H1 (cell line): ENCODE results near the gene NADK2. TPM values are rescaled to one million over a fixed set of nuclear protein-coding genes. Genes with fewer than 3 reads are reported as not detected.

Experiments used
- CTCF ChIA-PET: fragments of 300-600 bp; sonication (Branson Sonifier 250); formaldehyde crosslinking; loops from one replicate; lab custom pipeline; 2021; ENCODE audit not compliant: partially characterized antibody; lab: Charles Lee
- POLR2A ChIA-PET: fragments of 300-600 bp; sonication (Branson Sonifier 250); formaldehyde crosslinking; loops from one replicate; lab custom pipeline; 2021; ENCODE audit warnings: inconsistent platforms; ENCODE audit not compliant: partially characterized antibody; lab: Charles Lee
- DNase-seq, 2 experiments: peaks; one replicate each; pipeline versions ENCODE4 v3.0.0 to v3.0.0-alpha.2; 2010 to 2022; ENCODE audit warnings: low spot score in 2 of 2, low read depth in 1 of 2, mixed read lengths in 1 of 2
- FAIRE-seq: peaks from 2 replicates; lab custom pipeline; 2011; peaks lifted over from hg19 to GRCh38; lab: Jason Lieb, UNC
- H2AFZ ChIP-seq: 2 replicates; pipeline ENCODE4 v1.8.1; 2012; ENCODE audit warnings: low read length, inconsistent platforms
- H2AK5ac ChIP-seq: 2 replicates; pipeline ENCODE4 v1.6.1; 2013; ENCODE audit warnings: low read depth, low read length
- H2BK120ac ChIP-seq: replicated peaks from 2 replicates; pipeline ENCODE3; 2013; ENCODE audit warnings: low read depth, low read length, inconsistent platforms
- H2BK12ac ChIP-seq: 2 replicates; pipeline ENCODE4 v1.6.1; 2013; ENCODE audit warnings: low read depth, low read length
- H2BK15ac ChIP-seq: 2 replicates; pipeline ENCODE4 v1.6.1; 2013; ENCODE audit warnings: low read length
- H2BK20ac ChIP-seq: 2 replicates; pipeline ENCODE4 v1.6.1; 2013; ENCODE audit warnings: low read length
- H2BK5ac ChIP-seq: 2 replicates; pipeline ENCODE4 v1.6.1; 2013; ENCODE audit warnings: low read depth, low read length
- H3K14ac ChIP-seq: 2 replicates; pipeline ENCODE4 v1.6.1; 2013; ENCODE audit warnings: inconsistent platforms; ENCODE audit not compliant: insufficient read length
- H3K18ac ChIP-seq: 2 replicates; pipeline ENCODE4 v1.6.1; 2013; ENCODE audit warnings: low read length; ENCODE audit errors: extremely low read depth
- H3K23ac ChIP-seq: 2 replicates; pipeline ENCODE4 v1.6.1; 2013; ENCODE audit warnings: inconsistent platforms; ENCODE audit not compliant: insufficient read length
- H3K23me2 ChIP-seq: 2 replicates; pipeline ENCODE4 v1.6.1; 2013; ENCODE audit warnings: low read depth, low read length
- H3K27ac ChIP-seq: 2 replicates; pipeline ENCODE4 v1.6.1; 2011; ENCODE audit warnings: low read depth, low read length, inconsistent platforms
- H3K27me3 ChIP-seq, 4 experiments: replicated peaks in 1 of 4; 1 replicate in 1 of 4; 2 replicates in 3 of 4; pipeline versions ENCODE4 v1.6.1 to v1.8.1; 2011 to 2013; ENCODE audit warnings: low read length in 3 of 4, mild to moderate bottlenecking in 3 of 4, inconsistent platforms in 2 of 4, mixed read lengths in 2 of 4, moderate library complexity in 1 of 4; ENCODE audit not compliant: control insufficient read depth in 3 of 4, insufficient read depth in 3 of 4; ENCODE audit errors: extremely low read depth in 1 of 4
- H3K36me3 ChIP-seq, 4 experiments: 2 replicates each; pipeline versions ENCODE4 v1.6.1 to v1.8.1; 2011 to 2013; ENCODE audit warnings: mild to moderate bottlenecking in 4 of 4, low read length in 3 of 4, moderate library complexity in 2 of 4, control low read depth in 1 of 4, inconsistent platforms in 1 of 4; ENCODE audit not compliant: insufficient read depth in 4 of 4, control insufficient read depth in 2 of 4
- H3K4ac ChIP-seq: replicated peaks from 2 replicates; pipeline ENCODE3; 2013; ENCODE audit warnings: low read length, low read depth, mixed read lengths, inconsistent platforms; ENCODE audit not compliant: insufficient read length
- H3K4me1 ChIP-seq, 4 experiments: replicated peaks in 1 of 4; 1 replicate in 1 of 4; 2 replicates in 3 of 4; pipeline versions ENCODE4 v1.6.1 to v1.8.1; 2011 to 2013; ENCODE audit warnings: low read length in 3 of 4, inconsistent platforms in 2 of 4, mixed read lengths in 1 of 4; ENCODE audit not compliant: insufficient read depth in 4 of 4, control insufficient read depth in 3 of 4
- H3K4me2 ChIP-seq, 2 experiments: 2 replicates each; pipeline versions ENCODE4 v1.6.1 to v1.8.1; 2011 to 2013; ENCODE audit warnings: low read depth in 2 of 2, low read length in 2 of 2, control low read depth in 1 of 2, inconsistent platforms in 1 of 2, mild to moderate bottlenecking in 1 of 2; ENCODE audit not compliant: insufficient read depth in 1 of 2
- H3K4me3 ChIP-seq, 4 experiments: fragments of 200-600, 300-600 bp in 1 of 4; sonication (generic), shearing (Covaris generic), sonication (Bioruptor Twin) in 1 of 4; 2 replicates each; pipeline versions ENCODE4 v1.5.1 to v1.8.1; 2011 to 2016; ENCODE audit warnings: low read length in 4 of 4, low read depth in 3 of 4, control low read depth in 2 of 4, inconsistent platforms in 2 of 4, mild to moderate bottlenecking in 2 of 4, mixed read lengths in 1 of 4, moderate library complexity in 1 of 4; ENCODE audit not compliant: insufficient read depth in 2 of 4; ENCODE audit errors: extremely low read depth in 1 of 4
- H3K56ac ChIP-seq: replicated peaks from 2 replicates; pipeline ENCODE3; 2013; ENCODE audit warnings: low read depth, mild to moderate bottlenecking, mixed read lengths, low read length, inconsistent platforms; ENCODE audit not compliant: insufficient read length
- H3K79me1 ChIP-seq: 2 replicates; pipeline ENCODE4 v1.6.1; 2013; ENCODE audit warnings: low read depth, low read length, control low read depth
- H3K79me2 ChIP-seq, 2 experiments: 2 replicates each; pipeline versions ENCODE4 v1.6.1 to v1.8.1; 2012 to 2013; ENCODE audit warnings: low read length in 2 of 2, mild to moderate bottlenecking in 2 of 2, inconsistent platforms in 1 of 2; ENCODE audit not compliant: insufficient read depth in 2 of 2, control insufficient read depth in 1 of 2
- H3K9ac ChIP-seq, 4 experiments: replicated peaks in 1 of 4; 1 replicate in 1 of 4; 2 replicates in 3 of 4; pipeline versions ENCODE4 v1.6.1 to v1.8.1; 2011 to 2013; ENCODE audit warnings: low read depth in 3 of 4, low read length in 3 of 4, control low read depth in 2 of 4, mild to moderate bottlenecking in 2 of 4, moderate library complexity in 2 of 4, inconsistent platforms in 1 of 4; ENCODE audit errors: extremely low read depth in 1 of 4
- H3K9me3 ChIP-seq, 2 experiments: 2 replicates each; pipeline versions ENCODE4 v1.6.1 to v1.8.1; 2012 to 2013; ENCODE audit warnings: mild to moderate bottlenecking in 2 of 2, moderate library complexity in 2 of 2, control low read depth in 1 of 2, inconsistent platforms in 1 of 2, low read depth in 1 of 2, low read length in 1 of 2, mixed read lengths in 1 of 2; ENCODE audit not compliant: insufficient read depth in 2 of 2
- H4K20me1 ChIP-seq, 2 experiments: replicated peaks in 1 of 2; 2 replicates each; pipeline versions ENCODE3 to v1.8.1; 2011 to 2013; ENCODE audit warnings: inconsistent platforms in 2 of 2, low read length in 2 of 2, mild to moderate bottlenecking in 1 of 2; ENCODE audit not compliant: insufficient read depth in 2 of 2, control insufficient read depth in 1 of 2
- H4K5ac ChIP-seq: 2 replicates; pipeline ENCODE4 v1.6.1; 2013; ENCODE audit warnings: low read length, low read depth, mixed read lengths, inconsistent platforms; ENCODE audit not compliant: insufficient read length
- H4K8ac ChIP-seq: 2 replicates; pipeline ENCODE4 v1.8.0; 2013; ENCODE audit warnings: mild to moderate bottlenecking, moderate library complexity, low read length, inconsistent platforms; ENCODE audit not compliant: insufficient read depth; ENCODE audit errors: extremely low read depth
- H4K91ac ChIP-seq: replicated peaks from 2 replicates; pipeline ENCODE3; 2013; ENCODE audit warnings: low read length, mixed read lengths, inconsistent platforms; ENCODE audit not compliant: insufficient read length
- RFX5 ChIP-seq: IDR thresholded peaks from 2 replicates; pipeline ENCODE4 v1.6.1; 2011; ENCODE audit warnings: low read depth, low read length, improper control_type of control experiment, borderline replicate concordance
- SP2 ChIP-seq: IDR thresholded peaks from 2 replicates; pipeline ENCODE4 v1.6.1; 2012; ENCODE audit warnings: mild to moderate bottlenecking, low read length, inconsistent platforms
- SRF ChIP-seq: IDR thresholded peaks from 2 replicates; pipeline ENCODE4 v1.6.1; 2011; ENCODE audit warnings: mild to moderate bottlenecking, low read depth, low read length, moderate library complexity
- WGBS, 2 experiments: shearing (Covaris generic) in 1 of 2; methylation state at CpG; one replicate each; pipeline versions ENCODE4 v1.1.6 to v1.1.7; 2013 to 2015; ENCODE audit warnings: low lambda C conversion rate in 2 of 2, mixed read lengths in 2 of 2, inconsistent platforms in 1 of 2, low coverage in 1 of 2, missing lambda C conversion rate in 1 of 2; ENCODE audit not compliant: insufficient replicate concordance in 2 of 2, insufficient coverage in 1 of 2, insufficient read length in 1 of 2; ENCODE audit errors: extremely low coverage in 1 of 2, missing lambda C conversion rate in 1 of 2; 5-methylcytosine and 5-hydroxymethylcytosine counted together
- polyA plus RNA-seq, 7 experiments: library from polyadenylated mRNA; depleted of rRNA in 3 of 7; stranded (reverse) in 5 of 7; unstranded in 2 of 7; fragments of >200 nt in 5 of 7; fragments of 200-250 nt in 2 of 7; gene quantifications; 1 replicate in 5 of 7; 2 replicates in 1 of 7; 4 replicates in 1 of 7; pipeline versions ENCODE4 v1.2.1 to v1.2.3, GENCODE V29; 2011 to 2013; ENCODE audit warnings: missing spikeins in 2 of 7, mixed read lengths in 2 of 7
- total RNA-seq: library from RNA; stranded (reverse); fragmentation: NEBNext Ultra II Directional; extraction: Animal tissue kit (Norgen Biotek cat#: 25700); gene quantifications from 2 replicates; pipeline ENCODE4 v1.2.1, GENCODE V29; 2021

NADK2 gene
- total and polyA plus RNA-seq, 2 of the 8 experiments (the other 6 are each of a cell fraction or from before 2014, with no cell fraction given): 3.4 to 16.1 TPM

DNA sequence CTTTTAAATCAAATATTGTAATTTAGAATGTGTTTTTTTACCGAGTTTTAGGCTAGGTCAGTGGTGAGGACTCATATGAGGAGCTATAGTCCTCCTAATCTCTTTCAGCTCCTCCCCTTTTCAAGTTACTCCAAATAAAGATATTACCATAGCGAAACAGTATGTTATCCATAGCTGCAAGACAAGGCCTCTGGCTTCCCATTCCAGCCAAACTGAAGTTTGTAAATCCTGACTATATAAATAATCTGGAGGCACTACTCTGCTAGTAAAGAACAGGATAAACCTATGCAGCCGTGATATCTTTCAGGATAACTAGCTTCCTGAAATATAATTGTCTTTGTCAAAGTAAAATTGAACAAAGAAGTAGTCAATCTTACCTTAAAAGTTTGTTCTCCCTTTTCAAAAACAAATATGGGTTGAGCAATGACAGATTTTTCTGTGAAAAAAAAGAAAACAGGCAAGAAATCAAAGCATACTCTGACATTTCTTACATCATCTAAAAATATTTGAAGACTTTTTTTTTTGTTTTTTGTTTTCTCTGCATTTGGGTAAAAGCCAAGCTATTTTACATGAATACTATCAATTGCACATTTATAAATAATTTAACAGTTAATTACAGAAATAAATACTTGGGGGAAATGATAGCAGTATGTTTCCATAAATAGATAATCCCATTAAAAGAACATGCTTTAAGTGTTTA lies 29.3 kb upstream of the NADK2 start:
- Histone ChIP-seq H2BK20ac (no peak overlapping the region), H4K8ac (no peak overlapping the region), H2BK120ac (no peak overlapping the region), H3K9me3 (no peaks in the 10 kb centered on the region), H3K4me1 (peaks cover 0 to 4% (median 0%) of the 10 kb centered on the region in 4 experiments; a peak in 1 of 7 replicates), H2BK5ac (no peak overlapping the region), H3K23me2 (no peaks in the 10 kb centered on the region), H3K27ac (no peak overlapping the region), H3K27me3 (no peaks in the 10 kb centered on the region; a peak in 1 of 7 replicates), H3K4me2 (no peak overlapping the region), H4K20me1 (no peaks in the 10 kb centered on the region), H3K14ac (no peak overlapping the region), H2AFZ (no peak overlapping the region), H3K4ac (no peak overlapping the region), H3K23ac (no peak overlapping the region), H2AK5ac (no peak overlapping the region), H3K36me3 (no peaks in the 10 kb centered on the region), H4K5ac (no peak overlapping the region), H3K79me1 (no peaks in the 10 kb centered on the region), H3K79me2 (no peaks in the 10 kb centered on the region), H2BK12ac (no peak overlapping the region), H4K91ac (no peak overlapping the region), H2BK15ac (no peak overlapping the region), H3K56ac (no peak overlapping the region), H3K9ac (no peak overlapping the region), H3K18ac (no peak overlapping the region), H3K4me3 (no peak overlapping the region)
- 86% methylated on average over 3 of the region's 3 CpGs; no CpG with 5 or more reads in 1 of the 2 experiments for WGBS, 2 experiments
- TF ChIP-seq SP2 (no peak), RFX5 (no peak), SRF (no peak)
- CTCF ChIA-PET: interaction anchor here (0.6 to 1.0 kb wide), 3 partner anchors 31 to 35 kb away, joined by 3 to 4 read pairs (median 3); partner anchors contain the start of gene RANBP3L
- POLR2A ChIA-PET: no interaction called here
- DNase-seq (no peak), FAIRE-seq (no peak)
